Mucosa of rectum (tissue), 2 donors: ENCODE data around the gene RTP2.

Source experiments
- H3K27ac ChIP-seq, 2 donors: one replicate each; pipeline ENCODE4 v1.7.0; 2013; ENCODE audit warnings: inconsistent platforms in 2 of 2, low read depth in 2 of 2, low read length in 2 of 2
- H3K27me3 ChIP-seq, 2 donors: one replicate each; pipeline ENCODE4 v1.7.0; 2013; ENCODE audit warnings: low read length in 2 of 2; ENCODE audit not compliant: control insufficient read depth in 2 of 2, insufficient read depth in 2 of 2
- H3K36me3 ChIP-seq, 2 donors: one replicate each; pipeline ENCODE4 v1.7.0; 2013; ENCODE audit warnings: low read length in 2 of 2; ENCODE audit not compliant: control insufficient read depth in 2 of 2, insufficient read depth in 2 of 2
- H3K4me1 ChIP-seq, 2 donors: one replicate each; pipeline ENCODE4 v1.7.0; 2013; ENCODE audit warnings: low read length in 2 of 2, mild to moderate bottlenecking in 1 of 2; ENCODE audit not compliant: control insufficient read depth in 2 of 2, insufficient read depth in 2 of 2
- H3K4me3 ChIP-seq, 2 donors: one replicate each; pipeline ENCODE4 v1.7.0; 2013; ENCODE audit warnings: low read length in 2 of 2
- H3K9ac ChIP-seq, 2 donors: one replicate each; pipeline ENCODE4 v1.7.0; 2013; ENCODE audit warnings: low read length in 2 of 2, low read depth in 1 of 2, mild to moderate bottlenecking in 1 of 2
- H3K9me3 ChIP-seq, 2 donors: one replicate each; pipeline ENCODE4 v1.7.0; 2013; ENCODE audit warnings: low read length in 2 of 2; ENCODE audit not compliant: control insufficient read depth in 2 of 2
- donor health status: healthy.
- donor health status: Normal muscosa, but diverticular disease.

RTP2 gene

DNA sequence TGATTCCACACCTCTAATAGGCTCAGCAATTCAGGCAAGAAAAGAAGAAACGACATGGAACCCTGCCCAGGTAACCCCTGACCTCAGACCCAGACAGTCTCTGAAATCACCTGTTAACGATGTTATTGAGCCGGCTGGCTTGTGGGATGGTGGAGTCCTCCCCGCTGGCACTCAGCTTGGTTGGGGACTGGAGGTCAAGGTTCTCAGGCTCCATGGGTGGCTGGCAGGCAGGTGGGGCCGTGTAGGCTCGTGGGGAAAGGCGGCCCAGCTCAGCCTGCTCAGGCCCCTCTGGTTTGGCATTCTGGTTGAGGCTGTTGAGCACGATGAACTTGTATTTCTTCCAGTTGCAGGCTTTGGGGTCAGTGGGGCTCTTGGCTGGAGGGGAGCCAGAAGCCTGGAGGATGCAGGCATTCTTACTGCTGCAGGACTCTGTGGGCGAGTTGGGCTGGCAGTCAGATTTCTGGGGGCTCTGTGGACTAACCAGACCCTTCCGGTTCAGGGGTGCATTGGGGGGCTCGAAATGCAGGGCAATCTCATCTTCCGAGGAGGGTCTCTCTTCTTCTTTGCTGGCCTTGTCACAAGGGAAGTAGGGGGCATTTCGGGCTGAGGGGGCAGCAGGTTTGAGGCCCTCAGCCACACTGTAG lies 26.7 kb upstream of the RTP2 start:
- no peak overlapping the region for H3K4me3 ChIP-seq
- no peaks in the 10 kb centered on the region for H3K4me1 ChIP-seq
- no peaks in the 10 kb centered on the region for H3K9me3 ChIP-seq
- H3K27ac ChIP-seq, result no peak overlapping the region
- no peaks in the 10 kb centered on the region for H3K27me3 ChIP-seq
- no peak overlapping the region for H3K9ac ChIP-seq
- H3K36me3 ChIP-seq, result peaks cover 34 to 64% of the 10 kb centered on the region in 2 donors

DNA sequence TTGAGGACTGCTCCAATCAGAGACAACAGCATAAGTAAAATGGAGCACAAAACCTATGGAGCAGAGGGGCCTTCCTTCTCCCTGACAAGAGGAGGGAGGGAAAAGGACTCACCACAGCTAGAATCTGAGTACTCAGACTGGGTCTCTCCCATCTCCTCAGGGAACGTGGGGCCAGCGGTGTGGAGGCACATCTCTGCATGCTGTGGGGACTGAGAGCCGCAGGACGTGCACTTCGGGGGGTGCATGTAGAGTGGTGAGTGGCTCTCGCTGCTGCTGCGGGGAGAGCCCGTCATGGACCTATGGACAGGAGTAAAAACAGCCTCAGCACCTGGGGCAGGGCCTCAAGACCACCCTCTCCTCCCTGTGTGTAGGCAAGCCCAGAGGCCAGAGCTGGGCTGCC lies 25.9 kb upstream of the RTP2 start:
- Histone ChIP-seq H3K9ac (no peak overlapping the region), H3K27ac (no peak overlapping the region), H3K4me3 (no peak overlapping the region), H3K9me3 (no peaks in the 10 kb centered on the region), H3K36me3 (peaks cover 34 to 69% of the 10 kb centered on the region in 2 donors), H3K4me1 (no peaks in the 10 kb centered on the region), H3K27me3 (no peaks in the 10 kb centered on the region)

DNA sequence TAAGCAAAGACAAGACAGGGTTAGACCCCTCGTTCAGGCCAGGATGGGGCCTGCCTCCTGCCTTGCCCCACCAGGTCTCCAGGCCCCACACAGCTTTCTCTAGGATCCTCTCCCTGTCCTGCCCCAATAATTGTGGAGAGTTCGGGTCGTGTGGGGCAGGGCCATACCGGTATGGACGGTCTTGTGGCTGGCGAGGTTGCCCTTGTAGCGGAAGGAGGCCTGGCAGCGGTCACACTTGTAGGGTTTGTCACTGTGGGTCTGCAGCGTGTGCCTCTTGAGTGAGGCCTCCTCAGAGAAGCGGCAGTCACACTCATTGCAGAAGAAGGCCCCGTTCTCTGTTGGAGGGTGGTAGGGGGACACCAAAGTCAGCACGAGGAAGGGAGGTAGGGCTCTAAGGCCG lies 24.2 kb upstream of the RTP2 start:
- H3K36me3 ChIP-seq, result peaks cover 33 to 69% of the 10 kb centered on the region in 2 donors
- H3K9me3 ChIP-seq, result no peaks in the 10 kb centered on the region
- no peak overlapping the region for H3K4me3 ChIP-seq
- H3K4me1 ChIP-seq, result no peaks in the 10 kb centered on the region
- H3K27me3 ChIP-seq, result no peaks in the 10 kb centered on the region
- no peak overlapping the region for H3K27ac ChIP-seq
- H3K9ac ChIP-seq, result no peak overlapping the region

DNA sequence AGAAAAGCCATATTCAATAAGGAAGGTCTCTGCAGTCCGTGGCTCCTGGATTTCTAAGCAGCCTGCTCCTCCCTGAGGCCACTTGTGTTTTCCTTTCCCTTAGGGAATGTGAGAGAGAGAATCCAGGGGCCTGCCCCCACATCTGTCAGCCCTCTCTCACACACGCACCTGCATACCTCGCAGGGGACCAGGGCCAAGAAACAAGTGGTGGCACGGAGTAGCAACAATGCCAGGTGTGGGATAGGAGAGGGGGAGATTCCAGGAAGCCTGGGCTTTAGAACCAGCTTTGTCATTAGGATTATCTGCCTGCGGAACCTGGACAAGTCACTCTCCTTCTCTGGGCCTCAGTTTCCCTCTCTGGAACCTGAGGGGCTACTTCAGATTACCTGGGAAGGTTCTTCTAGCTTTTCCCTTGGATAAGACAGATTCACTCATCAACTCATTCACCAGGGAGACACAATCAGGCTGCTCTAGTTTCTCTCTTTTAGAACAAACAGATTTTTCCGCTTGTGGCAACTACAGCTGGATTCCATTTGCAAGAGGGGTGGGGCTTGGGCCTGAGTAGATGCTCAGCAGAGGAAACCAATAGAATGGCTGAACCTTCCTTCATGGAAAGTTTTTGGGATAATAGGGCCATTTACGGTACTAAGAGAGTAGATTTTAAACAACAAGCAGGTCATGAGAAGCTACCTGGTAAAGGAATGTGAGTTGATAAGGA lies 23.5 kb upstream of the RTP2 start:
- no peaks in the 10 kb centered on the region for H3K27me3 ChIP-seq
- H3K9me3 ChIP-seq, result no peaks in the 10 kb centered on the region
- H3K36me3 ChIP-seq, result peaks cover 29 to 63% of the 10 kb centered on the region in 2 donors
- H3K4me3 ChIP-seq, result no peak overlapping the region
- H3K4me1 ChIP-seq, result no peaks in the 10 kb centered on the region
- H3K27ac ChIP-seq, result no peak overlapping the region
- H3K9ac ChIP-seq, result no peak overlapping the region

DNA sequence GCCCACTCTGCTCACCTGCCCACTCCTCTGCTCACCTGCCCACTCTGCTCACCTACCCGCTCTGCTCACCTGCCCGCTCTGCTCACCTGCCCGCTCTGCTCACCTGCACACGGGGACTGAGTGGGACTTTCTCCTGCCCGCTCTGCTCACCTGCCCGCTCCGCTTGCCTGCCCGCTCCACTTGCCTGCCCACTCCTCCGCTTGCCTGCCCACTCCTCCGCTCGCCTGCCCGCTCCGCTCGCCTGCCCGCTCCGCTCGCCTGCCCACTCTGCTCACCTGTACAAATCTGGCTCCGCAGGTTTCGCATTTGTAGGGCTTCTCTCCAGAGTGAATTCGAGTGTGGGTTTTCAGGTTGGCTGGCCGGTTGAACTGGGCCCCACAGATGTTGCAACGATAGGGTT lies 22.9 kb upstream of the RTP2 start:
- peaks cover 29 to 60% of the 10 kb centered on the region in 2 donors for H3K36me3 ChIP-seq
- no peaks in the 10 kb centered on the region for H3K27me3 ChIP-seq
- no peaks in the 10 kb centered on the region for H3K9me3 ChIP-seq
- no peaks in the 10 kb centered on the region for H3K4me1 ChIP-seq
- no peak overlapping the region for H3K4me3 ChIP-seq
- H3K27ac ChIP-seq, result no peak overlapping the region
- no peak overlapping the region for H3K9ac ChIP-seq

DNA sequence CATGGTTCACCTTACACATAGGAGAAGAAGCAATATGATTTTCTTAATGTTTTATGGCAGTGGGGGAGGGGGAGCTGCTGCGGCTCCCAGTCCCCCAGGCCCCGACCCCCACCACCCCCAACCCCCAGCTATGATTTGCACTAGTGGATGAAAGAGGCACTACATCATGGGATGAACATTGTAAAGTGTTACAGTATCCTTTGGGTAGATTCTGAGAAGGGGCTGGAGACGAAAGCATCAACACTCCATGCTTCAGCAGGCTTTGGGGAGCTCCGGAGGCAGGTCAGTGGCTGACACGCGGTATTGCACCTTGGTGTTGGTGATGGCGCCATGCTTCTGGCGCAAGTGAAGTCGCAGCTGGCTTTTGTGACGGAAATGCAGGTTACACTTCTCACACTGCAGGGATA lies 19.9 kb upstream of the RTP2 start:
- Histone ChIP-seq H3K9ac (no peak overlapping the region), H3K27ac (no peak overlapping the region), H3K4me3 (no peak overlapping the region), H3K36me3 (peaks cover 14 to 35% of the 10 kb centered on the region in 2 donors), H3K4me1 (no peaks in the 10 kb centered on the region), H3K27me3 (no peaks in the 10 kb centered on the region), H3K9me3 (no peaks in the 10 kb centered on the region)

DNA sequence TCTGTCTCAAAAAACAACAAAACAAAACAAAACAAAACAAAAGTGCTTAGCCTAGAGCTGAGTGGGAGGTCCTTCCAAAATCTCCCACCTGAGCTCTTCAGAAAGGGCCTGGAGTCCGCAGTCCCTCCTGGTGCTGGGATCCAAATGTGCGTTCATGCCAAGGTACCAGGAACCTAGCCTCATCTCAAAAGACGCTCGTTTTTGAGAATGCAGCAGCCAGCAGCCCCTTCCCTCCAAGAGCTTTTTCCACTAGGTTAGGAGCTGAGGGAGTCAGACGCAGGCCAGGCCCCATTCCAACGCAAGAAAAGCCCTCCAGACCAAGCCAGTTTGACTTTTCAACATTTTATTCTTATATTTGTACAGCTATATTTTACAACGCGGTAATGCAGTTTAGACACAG lies 18.7 kb upstream of the RTP2 start:
- H3K36me3 ChIP-seq, result peaks cover 6 to 31% of the 10 kb centered on the region in 2 donors
- no peaks in the 10 kb centered on the region for H3K4me1 ChIP-seq
- no peak overlapping the region for H3K27ac ChIP-seq
- no peak overlapping the region for H3K4me3 ChIP-seq
- H3K9me3 ChIP-seq, result no peaks in the 10 kb centered on the region
- H3K9ac ChIP-seq, result no peak overlapping the region
- H3K27me3 ChIP-seq, result no peaks in the 10 kb centered on the region

DNA sequence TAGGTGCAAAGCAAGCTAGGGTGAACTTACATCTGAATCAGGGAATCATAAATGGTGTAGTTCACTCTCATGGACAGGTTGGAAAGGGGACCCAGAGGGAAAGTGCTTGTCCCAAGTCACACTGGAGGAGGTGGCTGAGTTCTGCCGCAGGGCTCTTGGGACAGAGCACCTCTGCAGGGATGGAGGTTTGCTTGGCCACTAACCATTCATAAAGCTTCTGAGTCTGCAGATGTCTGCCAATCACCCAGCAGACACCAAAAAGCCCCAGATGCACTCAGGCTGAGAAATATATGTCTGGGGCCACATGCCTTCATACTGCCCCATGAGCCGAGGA lies 17.9 kb upstream of the RTP2 start:
- peaks cover 4 to 26% of the 10 kb centered on the region in 2 donors for H3K36me3 ChIP-seq
- H3K9me3 ChIP-seq, result no peaks in the 10 kb centered on the region
- no peak overlapping the region for H3K9ac ChIP-seq
- H3K4me3 ChIP-seq, result no peak overlapping the region
- H3K4me1 ChIP-seq, result no peaks in the 10 kb centered on the region
- no peaks in the 10 kb centered on the region for H3K27me3 ChIP-seq
- no peak overlapping the region for H3K27ac ChIP-seq

DNA sequence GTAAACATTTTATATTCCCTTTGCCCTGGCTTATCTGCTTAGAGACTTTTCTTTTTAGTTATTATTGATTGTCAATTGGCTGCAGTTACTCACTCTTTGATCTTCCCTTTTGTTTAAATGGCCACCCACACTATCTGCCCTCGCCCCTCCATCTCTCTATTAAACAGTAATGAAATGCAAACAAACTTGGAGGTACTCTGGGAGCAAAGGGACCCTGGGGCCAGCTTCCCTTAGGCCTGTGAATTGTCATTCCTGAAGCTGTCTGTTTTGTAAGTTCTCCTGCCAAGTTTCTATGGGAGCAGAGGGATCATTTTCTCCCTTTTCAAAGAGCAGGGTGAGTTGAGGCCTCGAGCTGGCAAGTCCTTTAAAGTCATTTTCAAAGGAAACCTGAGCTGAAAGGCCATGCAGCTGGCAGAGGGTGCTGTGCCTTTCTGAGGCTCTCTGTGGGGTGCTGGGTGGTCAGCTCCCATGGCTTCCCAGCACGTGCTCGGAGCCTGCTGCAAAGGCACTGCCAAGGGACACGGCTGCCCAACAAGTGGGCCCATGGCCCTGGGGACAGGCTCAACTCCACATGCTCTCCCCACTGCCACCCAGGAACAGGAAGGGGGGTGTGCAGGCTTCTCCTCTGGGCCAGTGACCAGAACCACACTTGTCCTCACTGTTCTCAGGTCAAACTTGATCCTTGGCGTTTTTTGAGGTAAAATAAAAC lies 17.4 kb upstream of the RTP2 start:
- Histone ChIP-seq H3K27me3 (no peaks in the 10 kb centered on the region), H3K36me3 (peaks cover 4 to 21% of the 10 kb centered on the region in 2 donors), H3K4me3 (no peak overlapping the region), H3K9me3 (no peaks in the 10 kb centered on the region), H3K27ac (no peak overlapping the region), H3K4me1 (no peaks in the 10 kb centered on the region), H3K9ac (no peak overlapping the region)

DNA sequence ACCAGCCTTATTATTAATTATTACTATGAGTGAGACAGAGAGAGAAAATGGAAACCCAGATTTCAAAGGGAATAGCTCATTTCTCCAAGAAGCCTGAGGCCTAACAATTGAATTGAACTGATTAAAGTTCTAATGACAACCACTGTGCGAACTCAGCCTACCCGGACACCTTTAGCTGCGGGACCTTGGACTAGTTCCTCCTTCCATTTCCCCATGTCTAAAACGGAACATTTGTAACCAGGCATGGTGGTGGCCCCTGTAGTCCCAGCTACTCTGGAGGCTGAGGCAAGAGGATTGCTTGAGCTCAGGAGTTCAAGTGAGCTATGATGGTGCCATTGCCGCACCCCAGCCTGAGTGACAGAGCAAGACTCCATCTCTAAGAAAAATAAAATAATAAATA lies 16.4 kb upstream of the RTP2 start:
- Histone ChIP-seq H3K36me3 (peaks cover 4 to 12% of the 10 kb centered on the region in 2 donors), H3K4me3 (no peak overlapping the region), H3K9ac (no peak overlapping the region), H3K27me3 (no peaks in the 10 kb centered on the region), H3K9me3 (no peaks in the 10 kb centered on the region), H3K4me1 (no peaks in the 10 kb centered on the region), H3K27ac (no peak overlapping the region)
